GM12878 (cell line): ENCODE data around the gene SH3D19. TPM values are rescaled to one million over a fixed set of nuclear protein-coding genes. Genes with fewer than 3 reads are reported as not detected.

Source experiments
- ATAC-seq: fragments of 200-7000 bp; cut with Tn5 transposase; 3 replicates; pipeline ENCODE4 v1.9.1; 2020; ENCODE audit warnings: mild to moderate bottlenecking, moderate library complexity
- BruUV-seq: library from RNA; stranded (reverse); fragments of 400-500 nt; replicated peaks from 2 replicates; lab custom pipeline; 2021; lab: Mats Ljungman, UMichigan
- CTCF ChIA-PET: fragments of 300-600 bp; sonication (Branson Sonifier 250); formaldehyde crosslinking; extraction: SDS; loops from one replicate; lab custom pipeline; 2021; ENCODE audit warnings: inconsistent platforms; lab: Yijun Ruan, JAX
- POLR2A ChIA-PET: fragments of 350-600 bp; formaldehyde crosslinking; extraction: SDS; loops from one replicate; lab custom pipeline; 2021; ENCODE audit warnings: inconsistent platforms; lab: Charles Lee
- RAD21 ChIA-PET: fragments of 300-600 bp; sonication (Branson Sonifier 250); formaldehyde crosslinking; loops from one replicate; lab custom pipeline; 2023; ENCODE audit warnings: antibody characterized with exemption; ENCODE audit not compliant: unreplicated experiment; lab: Charles Lee
- SMC1A ChIA-PET: fragments of 300-600 bp; sonication (Branson Sonifier 250); formaldehyde crosslinking; loops from one replicate; lab custom pipeline; 2023; ENCODE audit not compliant: unreplicated experiment, uncharacterized antibody; lab: Charles Lee
- DNase-seq: peaks from one replicate; pipeline ENCODE4 v3.0.0-alpha.2; 2011; ENCODE audit warnings: low read depth, low spot score
- FAIRE-seq: peaks from 3 replicates; lab custom pipeline; 2011; peaks lifted over from hg19 to GRCh38; lab: Jason Lieb, UNC
- H2AFZ ChIP-seq: 2 replicates; pipeline ENCODE4 v1.6.0; 2011; ENCODE audit warnings: low read depth, low read length, control low read depth; ENCODE audit not compliant: control insufficient read depth
- H3K27ac ChIP-seq: 2 replicates; pipeline ENCODE4 v1.5.1; 2011; ENCODE audit warnings: control low read depth; ENCODE audit not compliant: control insufficient read depth, insufficient read depth
- H3K27me3 ChIP-seq, 2 experiments: replicated peaks in 1 of 2; 2 replicates each; pipeline versions ENCODE4 v1.6.0 to v1.6.1; 2011; ENCODE audit warnings: low read length in 1 of 2; ENCODE audit not compliant: control insufficient read depth in 2 of 2, insufficient read depth in 2 of 2
- H3K36me3 ChIP-seq, 2 experiments: 2 replicates each; pipeline ENCODE4 v1.5.1; 2011; ENCODE audit warnings: low read length in 1 of 2; ENCODE audit not compliant: control insufficient read depth in 2 of 2, insufficient read depth in 2 of 2
- H3K4me1 ChIP-seq: 2 replicates; pipeline ENCODE4 v1.6.1; 2011; ENCODE audit warnings: mild to moderate bottlenecking, low read length, moderate library complexity, mixed read lengths; ENCODE audit not compliant: control insufficient read depth, insufficient read depth
- H3K4me2 ChIP-seq: 2 replicates; pipeline ENCODE4 v1.6.0; 2011; ENCODE audit warnings: control low read depth; ENCODE audit not compliant: control insufficient read depth, insufficient read depth
- H3K4me3 ChIP-seq: fragments of 200-600 bp; sonication (generic); 2 replicates; pipeline ENCODE4 v1.5.1; 2016
- H3K79me2 ChIP-seq: 2 replicates; pipeline ENCODE4 v1.6.0; 2011; ENCODE audit warnings: low read length; ENCODE audit not compliant: control insufficient read depth, insufficient read depth
- H3K9ac ChIP-seq: 2 replicates; pipeline ENCODE4 v1.8.0; 2011; ENCODE audit warnings: low read length, control low read depth, mixed read lengths; ENCODE audit not compliant: control insufficient read depth, insufficient read depth
- H3K9me3 ChIP-seq: replicated peaks from 3 replicates; pipeline ENCODE4 v1.5.1; 2011; ENCODE audit warnings: mild to moderate bottlenecking, low read length; ENCODE audit not compliant: control insufficient read depth, insufficient read depth
- H4K20me1 ChIP-seq: 2 replicates; pipeline ENCODE4 v1.6.0; 2011; ENCODE audit not compliant: control insufficient read depth, insufficient read depth
- CHD4 ChIP-seq: fragments of 200-600 bp; sonication (generic); IDR thresholded peaks from 2 replicates; pipeline ENCODE4 v1.6.1; 2016; ENCODE audit warnings: mild to moderate bottlenecking
- EP300 ChIP-seq, 2 experiments: fragments of 150-350 bp in 1 of 2; IDR thresholded peaks; 2 replicates each; pipeline ENCODE4 v1.6.1; 2011 to 2012; ENCODE audit warnings: low read depth in 2 of 2, low read length in 2 of 2, borderline replicate concordance in 1 of 2, improper control_type of control experiment in 1 of 2, inconsistent platforms in 1 of 2; ENCODE audit not compliant: control insufficient read depth in 1 of 2
- IKZF1 ChIP-seq: fragments of 450-650 bp; conservative IDR thresholded peaks from 2 replicates; pipeline ENCODE4 v1.6.1; 2017; ENCODE audit warnings: antibody characterized with exemption, mild to moderate bottlenecking
- JUND ChIP-seq: IDR thresholded peaks from 2 replicates; pipeline ENCODE4 v1.6.1; 2012; ENCODE audit warnings: low read depth, mild to moderate bottlenecking, low read length, improper control_type of control experiment, moderate library complexity
- KLF5 ChIP-seq: fragments of 450-650 bp; IDR thresholded peaks from 2 replicates; pipeline ENCODE4 v1.6.1; 2014; ENCODE audit warnings: mild to moderate bottlenecking; ENCODE audit not compliant: partially characterized antibody
- MYC ChIP-seq: IDR thresholded peaks from 2 replicates; pipeline ENCODE4 v1.6.1; 2011; ENCODE audit warnings: mild to moderate bottlenecking, low read length, moderate library complexity, inconsistent platforms; ENCODE audit not compliant: insufficient read depth, insufficient replicate concordance, insufficient read length, severe bottlenecking
- NFIC ChIP-seq: IDR thresholded peaks from 2 replicates; pipeline ENCODE4 v1.6.1; 2012; ENCODE audit warnings: low read depth, mild to moderate bottlenecking, inconsistent platforms, low read length, moderate library complexity
- POLR2A ChIP-seq: IDR thresholded peaks from 2 replicates; pipeline ENCODE4 v1.6.1; 2011; ENCODE audit warnings: low read depth, mild to moderate bottlenecking, low read length
- RFX5 ChIP-seq: IDR thresholded peaks from 2 replicates; pipeline ENCODE4 v1.6.1; 2011; ENCODE audit warnings: low read depth, low read length, improper control_type of control experiment
- YY1 ChIP-seq: IDR thresholded peaks from 2 replicates; pipeline ENCODE4 v1.6.1; 2011; ENCODE audit warnings: low read depth, mild to moderate bottlenecking, low read length
- ZNF24 ChIP-seq: fragments of 450-650 bp; IDR thresholded peaks from 2 replicates; pipeline ENCODE4 v1.6.1; 2017; ENCODE audit warnings: antibody characterized with exemption, mild to moderate bottlenecking
- ZNF622 ChIP-seq: fragments of 450-650 bp; IDR thresholded peaks from 2 replicates; pipeline ENCODE4 v1.6.1; 2017; ENCODE audit warnings: mild to moderate bottlenecking, inconsistent platforms
- whole genome bisulfite sequencing: methylation state at CpG from one replicate; pipeline ENCODE4 v1.1.6; 2016; ENCODE audit warnings: low lambda C conversion rate; ENCODE audit not compliant: insufficient replicate concordance, insufficient coverage; ENCODE audit errors: missing lambda C conversion rate; 5-methylcytosine and 5-hydroxymethylcytosine counted together
- in situ Hi-C: fragments of 300-500 bp; cut with MboI; formaldehyde crosslinking; loops from 9 replicates; pipeline ENCODE4 v1.14.3; 2018; ENCODE audit warnings: mixed read lengths
- intact Hi-C: fragments of 100-400 bp; cut with micrococcal nuclease; formaldehyde crosslinking; loops from one replicate; pipeline ENCODE4 v1.14.2; 2022; ENCODE audit not compliant: unreplicated experiment
- polyA plus RNA-seq, 11 experiments: library from polyadenylated mRNA; depleted of rRNA in 4 of 11; unstranded in 6 of 11; stranded (reverse) in 5 of 11; fragments of >200 nt; fragmentation: Nextera tagmentation in 4 of 11; fragmentation: Illumina TruSeq in 1 of 11; extraction: Ambion mirVana in 4 of 11; extraction: Trizol in 1 of 11; gene quantifications; 1 replicate in 1 of 11; 2 replicates in 10 of 11; pipeline versions ENCODE4 v1.2.1 to v1.2.3, GENCODE V29; 2011 to 2016; ENCODE audit warnings: inconsistent platforms in 2 of 11, missing spikeins in 2 of 11, low read depth in 1 of 11
- total RNA-seq, 4 experiments: library from RNA; depleted of rRNA in 3 of 4; stranded (reverse); fragments of >200 nt in 3 of 4; fragmentation: Illumina TruSeq in 1 of 4; extraction: Trizol in 1 of 4; gene quantifications; 2 replicates each; pipeline versions ENCODE4 v1.2.1 to v1.2.3, GENCODE V29; 2013 to 2021
- TF ChIP-seq, protein P1 (sequence below): fragments of 450-650 bp; IDR thresholded peaks from 2 replicates; pipeline ENCODE4 v1.6.1; 2017; ENCODE audit warnings: mild to moderate bottlenecking, moderate library complexity

Gene SH3D19
- total and polyA plus RNA-seq, 10 of the 15 experiments (the other 5 are each of a cell fraction or from before 2014, with no cell fraction given) = 0.03 to 6.9 (median 0.33) TPM; not detected in 3

DNA sequence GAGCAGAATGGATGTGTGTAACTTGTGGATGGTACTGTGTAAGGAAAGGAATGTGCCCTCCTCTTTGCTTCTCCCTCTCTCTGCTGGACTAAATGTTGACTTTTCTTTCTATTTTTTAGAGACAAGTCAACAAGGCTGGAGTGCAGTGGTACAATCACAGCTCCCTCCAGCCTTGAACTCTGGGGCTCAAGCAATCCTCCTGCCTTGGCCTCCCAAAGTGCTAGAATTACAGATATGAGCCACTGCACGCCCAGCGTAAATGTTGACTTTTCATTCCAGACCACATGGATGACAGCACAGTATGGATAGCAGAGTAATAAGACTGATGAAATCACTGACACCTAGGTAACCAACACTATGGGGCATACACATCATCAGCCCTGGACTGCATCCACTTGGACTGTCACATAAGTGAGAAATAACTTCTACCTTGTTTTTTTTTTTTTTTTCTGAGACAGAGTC, 231.1 kb downstream of the SH3D19 start:
- no peak overlapping the region for H3K27ac ChIP-seq
- no peak overlapping the region for H3K4me2 ChIP-seq
- in situ Hi-C loops = no loop called here
- no peaks in the 10 kb centered on the region for H3K27me3 ChIP-seq
- intact Hi-C loops = no loop called here
- H4K20me1 ChIP-seq = no peaks in the 10 kb centered on the region
- no peaks in the 10 kb centered on the region for H3K9me3 ChIP-seq
- DNase-seq (no peak), FAIRE-seq (no peak), ATAC-seq (no peak)
- H3K36me3 ChIP-seq = no peaks in the 10 kb centered on the region
- H3K9ac ChIP-seq = no peak overlapping the region
- BruUV-seq = no TSS peak
- ChIA-PET SMC1A (no interaction called here), CTCF (no interaction called here), RAD21 (no interaction called here), POLR2A (no interaction called here)
- H3K79me2 ChIP-seq = no peaks in the 10 kb centered on the region
- no peak overlapping the region for H3K4me3 ChIP-seq
- H3K4me1 ChIP-seq = peaks cover 23% of the 10 kb centered on the region
- no peak for TF ChIP-seq CHD4
- no peak for TF ChIP-seq POLR2A
- no peak for TF ChIP-seq ZNF24
- TF ChIP-seq, all 136 proteins: peak for 0
- WGBS = 77% methylated on average over 2 of the region's 2 CpGs
- H2AFZ ChIP-seq = no peak overlapping the region

DNA sequence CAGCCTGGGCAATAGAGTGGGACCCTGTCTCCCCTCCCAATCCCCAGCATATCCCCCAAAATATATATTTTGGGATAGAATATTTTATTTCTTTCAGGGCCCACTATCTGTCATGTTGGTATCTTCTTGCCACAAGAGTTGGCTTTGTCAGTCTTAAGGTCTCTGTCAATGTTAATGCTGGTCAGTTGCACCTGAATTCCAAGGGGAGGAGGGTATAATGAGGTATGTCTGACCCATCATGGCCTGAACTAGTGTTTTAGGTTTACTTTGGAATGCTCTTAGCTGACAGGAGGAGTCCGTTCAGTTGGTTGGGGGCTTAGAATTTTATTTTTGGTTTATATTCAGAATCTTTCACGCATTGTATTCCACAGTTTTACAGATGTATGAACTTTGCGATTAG, 232.2 kb downstream of the SH3D19 start:
- Histone ChIP-seq H3K36me3 (no peaks in the 10 kb centered on the region), H3K4me2 (no peak overlapping the region), H2AFZ (no peak overlapping the region), H4K20me1 (no peaks in the 10 kb centered on the region), H3K27ac (no peak overlapping the region), H3K9ac (no peak overlapping the region), H3K79me2 (no peaks in the 10 kb centered on the region), H3K4me3 (no peak overlapping the region), H3K27me3 (no peaks in the 10 kb centered on the region), H3K9me3 (no peaks in the 10 kb centered on the region), H3K4me1 (peaks cover 17% of the 10 kb centered on the region)
- no peak for FAIRE-seq
- SMC1A ChIA-PET = no interaction called here
- intact Hi-C loops = no loop called here
- in situ Hi-C loops = no loop called here
- CTCF ChIA-PET = no interaction called here
- no peak for ATAC-seq
- RAD21 ChIA-PET = no interaction called here
- DNase-seq = no peak
- 74% methylated on average over 3 of the region's 3 CpGs for WGBS
- BruUV-seq = no TSS peak
- POLR2A ChIA-PET = no interaction called here
- TF ChIP-seq JUND (no peak), ZNF622 (no peak), NFIC (no peak), ZNF24 (no peak), IKZF1 (no peak), RFX5 (no peak), YY1 (no peak), EP300 (IDR thresholded peaks at IDR 0.05; ENCODE audit: borderline replicate concordance in 1 of 2, control insufficient read depth in 1 of 2, low read depth in 2 of 2, low read length in 2 of 2) (no peak), MYC (no peak), KLF5 (no peak)
- TF ChIP-seq, protein P1, sequence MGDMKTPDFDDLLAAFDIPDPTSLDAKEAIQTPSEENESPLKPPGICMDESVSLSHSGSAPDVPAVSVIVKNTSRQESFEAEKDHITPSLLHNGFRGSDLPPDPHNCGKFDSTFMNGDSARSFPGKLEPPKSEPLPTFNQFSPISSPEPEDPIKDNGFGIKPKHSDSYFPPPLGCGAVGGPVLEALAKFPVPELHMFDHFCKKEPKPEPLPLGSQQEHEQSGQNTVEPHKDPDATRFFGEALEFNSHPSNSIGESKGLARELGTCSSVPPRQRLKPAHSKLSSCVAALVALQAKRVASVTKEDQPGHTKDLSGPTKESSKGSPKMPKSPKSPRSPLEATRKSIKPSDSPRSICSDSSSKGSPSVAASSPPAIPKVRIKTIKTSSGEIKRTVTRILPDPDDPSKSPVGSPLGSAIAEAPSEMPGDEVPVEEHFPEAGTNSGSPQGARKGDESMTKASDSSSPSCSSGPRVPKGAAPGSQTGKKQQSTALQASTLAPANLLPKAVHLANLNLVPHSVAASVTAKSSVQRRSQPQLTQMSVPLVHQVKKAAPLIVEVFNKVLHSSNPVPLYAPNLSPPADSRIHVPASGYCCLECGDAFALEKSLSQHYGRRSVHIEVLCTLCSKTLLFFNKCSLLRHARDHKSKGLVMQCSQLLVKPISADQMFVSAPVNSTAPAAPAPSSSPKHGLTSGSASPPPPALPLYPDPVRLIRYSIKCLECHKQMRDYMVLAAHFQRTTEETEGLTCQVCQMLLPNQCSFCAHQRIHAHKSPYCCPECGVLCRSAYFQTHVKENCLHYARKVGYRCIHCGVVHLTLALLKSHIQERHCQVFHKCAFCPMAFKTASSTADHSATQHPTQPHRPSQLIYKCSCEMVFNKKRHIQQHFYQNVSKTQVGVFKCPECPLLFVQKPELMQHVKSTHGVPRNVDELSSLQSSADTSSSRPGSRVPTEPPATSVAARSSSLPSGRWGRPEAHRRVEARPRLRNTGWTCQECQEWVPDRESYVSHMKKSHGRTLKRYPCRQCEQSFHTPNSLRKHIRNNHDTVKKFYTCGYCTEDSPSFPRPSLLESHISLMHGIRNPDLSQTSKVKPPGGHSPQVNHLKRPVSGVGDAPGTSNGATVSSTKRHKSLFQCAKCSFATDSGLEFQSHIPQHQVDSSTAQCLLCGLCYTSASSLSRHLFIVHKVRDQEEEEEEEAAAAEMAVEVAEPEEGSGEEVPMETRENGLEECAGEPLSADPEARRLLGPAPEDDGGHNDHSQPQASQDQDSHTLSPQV = no peak
